HCT116 (cell line): ENCODE data around the gene C22orf39. TPM values are rescaled to one million over a fixed set of nuclear protein-coding genes. Genes with fewer than 3 reads are reported as not detected.

Experiments
- ATAC-seq: fragments of 200-7000 bp; cut with Tn5 transposase; 2 replicates; pipeline ENCODE4 v1.9.1; 2020; ENCODE audit warnings: mild to moderate bottlenecking, moderate library complexity
- BruUV-seq: library from RNA; stranded (reverse); fragments of 400-500 nt; replicated peaks from 2 replicates; lab custom pipeline; 2021; lab: Mats Ljungman, UMichigan
- CTCF ChIA-PET: fragments of 300-600 bp; sonication (Branson Sonifier 250); formaldehyde crosslinking; loops from one replicate; lab custom pipeline; 2021; ENCODE audit warnings: antibody characterized with exemption; lab: Charles Lee
- POLR2A ChIA-PET: fragments of 300-600, 350-600 bp; sonication (Branson Sonifier 250); formaldehyde crosslinking; loops from one replicate; lab custom pipeline; 2021; ENCODE audit warnings: antibody characterized with exemption; lab: Charles Lee
- RAD21 ChIA-PET, 2 experiments: fragments of 300-600 bp; sonication (Branson Sonifier 250); formaldehyde crosslinking; loops; one replicate each; lab custom pipeline; 2023; ENCODE audit warnings: low total read pairs in 2 of 2; ENCODE audit not compliant: uncharacterized antibody in 2 of 2, unreplicated experiment in 2 of 2, low non-redundant PET in 1 of 2; lab: Charles Lee
- DNase-seq: peaks from one replicate; pipeline ENCODE4 v3.0.0-alpha.2; 2010; ENCODE audit warnings: low read depth, low spot score
- H2AFZ ChIP-seq: fragments of 200-600 bp; shearing (Covaris generic), sonication (generic); 2 replicates; pipeline ENCODE4 v1.6.1; 2017; ENCODE audit warnings: low read depth, mixed run types, mixed read lengths, antibody characterized with exemption, low read length; ENCODE audit not compliant: poor library complexity, severe bottlenecking
- H3K27ac ChIP-seq: 2 replicates; pipeline ENCODE4 v1.5.1; 2012; ENCODE audit warnings: low read depth, low read length
- H3K27me3 ChIP-seq: fragments of 200-600 bp; sonication (generic); 2 replicates; pipeline ENCODE4 v1.6.1; 2016; ENCODE audit warnings: mixed run types, low read length, mixed read lengths; ENCODE audit not compliant: insufficient read depth
- H3K36me3 ChIP-seq, 2 experiments: fragments of 200-500 bp in 1 of 2; fragments of 200-600 bp in 1 of 2; sonication (Bioruptor generic) in 1 of 2; sonication (generic) in 1 of 2; 2 replicates each; pipeline versions ENCODE4 v1.5.1 to v1.6.1; 2014 to 2016; ENCODE audit warnings: low read length in 2 of 2, inconsistent platforms in 1 of 2, mixed read lengths in 1 of 2, mixed run types in 1 of 2; ENCODE audit not compliant: insufficient read depth in 2 of 2, control insufficient read depth in 1 of 2
- H3K4me1 ChIP-seq, 2 experiments: fragments of 200-600 bp in 1 of 2; sonication (generic) in 1 of 2; 2 replicates each; pipeline versions ENCODE4 v1.5.1 to v1.6.1; 2012 to 2017; ENCODE audit warnings: low read length in 2 of 2, inconsistent platforms in 1 of 2, mild to moderate bottlenecking in 1 of 2, mixed read lengths in 1 of 2, mixed run types in 1 of 2, moderate library complexity in 1 of 2; ENCODE audit not compliant: insufficient read depth in 2 of 2, control insufficient read depth in 1 of 2
- H3K4me2 ChIP-seq: fragments of 200-600 bp; sonication (generic); 2 replicates; pipeline ENCODE4 v1.6.1; 2017; ENCODE audit warnings: mixed run types, low read length, mixed read lengths
- H3K4me3 ChIP-seq, 2 experiments: fragments of 200-600 bp in 1 of 2; sonication (generic) in 1 of 2; replicated peaks in 1 of 2; 2 replicates each; pipeline ENCODE4 v1.5.1; 2011 to 2016; ENCODE audit warnings: low read length in 2 of 2, control low read depth in 1 of 2, low read depth in 1 of 2, mild to moderate bottlenecking in 1 of 2, mixed read lengths in 1 of 2, mixed run types in 1 of 2
- H3K79me2 ChIP-seq: fragments of 200-600 bp; sonication (generic); 2 replicates; pipeline ENCODE4 v1.6.1; 2017; ENCODE audit warnings: mild to moderate bottlenecking, mixed run types, low read length, moderate library complexity, mixed read lengths; ENCODE audit not compliant: insufficient read depth
- H3K9ac ChIP-seq: fragments of 200-600 bp; sonication (generic); 2 replicates; pipeline ENCODE4 v1.6.1; 2016; ENCODE audit warnings: low read length, mixed read lengths
- H3K9me2 ChIP-seq: fragments of 200-600 bp; sonication (generic), shearing (Covaris generic); 2 replicates; pipeline ENCODE4 v1.6.1; 2017; ENCODE audit warnings: mixed run types, mild to moderate bottlenecking, moderate library complexity; ENCODE audit not compliant: insufficient read depth
- H3K9me3 ChIP-seq, 2 experiments: fragments of 200-500 bp in 1 of 2; fragments of 200-600 bp in 1 of 2; sonication (Bioruptor generic) in 1 of 2; sonication (generic) in 1 of 2; 2 replicates each; pipeline ENCODE4 v1.6.1; 2014 to 2017; ENCODE audit warnings: low read length in 2 of 2, mixed read lengths in 2 of 2, inconsistent platforms in 1 of 2, low read depth in 1 of 2, mild to moderate bottlenecking in 1 of 2, mixed run types in 1 of 2, moderate library complexity in 1 of 2; ENCODE audit not compliant: control insufficient read depth in 1 of 2, insufficient read depth in 1 of 2
- H4K20me1 ChIP-seq: fragments of 200-600 bp; sonication (generic), shearing (Covaris generic); 2 replicates; pipeline ENCODE4 v1.6.1; 2017; ENCODE audit warnings: mixed run types, mild to moderate bottlenecking, moderate library complexity; ENCODE audit not compliant: insufficient read depth
- CBX3 ChIP-seq: IDR thresholded peaks from 2 replicates; pipeline ENCODE4 v1.6.1; 2012; ENCODE audit warnings: low read depth
- CEBPB ChIP-seq: IDR thresholded peaks from 2 replicates; pipeline ENCODE4 v1.6.1; 2012; ENCODE audit warnings: low read depth
- EGR1 ChIP-seq: IDR thresholded peaks from 2 replicates; pipeline ENCODE4 v1.6.1; 2012; ENCODE audit warnings: low read depth
- ELF1 ChIP-seq: IDR thresholded peaks from 2 replicates; pipeline ENCODE4 v1.6.1; 2012; ENCODE audit warnings: low read depth, borderline replicate concordance
- EZH2 ChIP-seq: fragments of 200-600 bp; sonication (generic); IDR thresholded peaks from 2 replicates; pipeline ENCODE4 v1.6.1; 2017; ENCODE audit warnings: antibody characterized with exemption, mixed run types
- EZH2phosphoT487 ChIP-seq: fragments of 200-600 bp; IDR thresholded peaks from 2 replicates; pipeline ENCODE4 v1.6.1; 2018; ENCODE audit warnings: antibody characterized with exemption, borderline replicate concordance
- FOSL1 ChIP-seq: IDR thresholded peaks from 2 replicates; pipeline ENCODE4 v1.6.1; 2012; ENCODE audit warnings: low read depth
- JUND ChIP-seq: IDR thresholded peaks from 2 replicates; pipeline ENCODE4 v1.6.1; 2012
- MAX ChIP-seq: IDR thresholded peaks from 2 replicates; pipeline ENCODE4 v1.6.1; 2012
- POLR2A ChIP-seq: IDR thresholded peaks from 2 replicates; pipeline ENCODE4 v1.7.0; 2011; ENCODE audit warnings: borderline replicate concordance; ENCODE audit not compliant: insufficient read depth, insufficient read length; ENCODE audit errors: extremely low read depth
- POLR2AphosphoS5 ChIP-seq: IDR thresholded peaks from 2 replicates; pipeline ENCODE4 v1.6.1; 2011; ENCODE audit warnings: mild to moderate bottlenecking, low read depth, low read length, moderate library complexity
- SIN3A ChIP-seq: IDR thresholded peaks from 2 replicates; pipeline ENCODE4 v1.6.1; 2012; ENCODE audit warnings: low read depth
- TCF7L2 ChIP-seq: IDR thresholded peaks from 2 replicates; pipeline ENCODE4 v1.7.0; 2011; ENCODE audit warnings: borderline replicate concordance, inconsistent platforms; ENCODE audit not compliant: insufficient read depth, insufficient read length; ENCODE audit errors: extremely low read depth
- ZBTB33 ChIP-seq: IDR thresholded peaks from 2 replicates; pipeline ENCODE4 v1.6.1; 2011; ENCODE audit warnings: mild to moderate bottlenecking, low read length, moderate library complexity; ENCODE audit not compliant: insufficient replicate concordance; ENCODE audit errors: extremely low read depth
- ZFX ChIP-seq: fragments of 450-650 bp; IDR thresholded peaks from 2 replicates; pipeline ENCODE4 v1.6.1; 2017
- ZNF274 ChIP-seq: fragments of 200-500 bp; sonication (Bioruptor generic); IDR thresholded peaks from 2 replicates; pipeline ENCODE4 v1.6.1; 2014; ENCODE audit warnings: mild to moderate bottlenecking, low read depth, low read length, inconsistent platforms
- intact Hi-C: fragments of 100-400 bp; cut with micrococcal nuclease; formaldehyde crosslinking; loops from 2 replicates; pipeline ENCODE4 v1.10.0; 2022
- total RNA-seq: library from RNA; stranded (reverse); gene quantifications from one replicate; pipeline ENCODE4 v1.2.1, GENCODE V29; 2021; ENCODE audit not compliant: unreplicated experiment

The C22orf39 gene
- total RNA-seq, 1 experiment from 2014 or later: 17.7 TPM

DNA sequence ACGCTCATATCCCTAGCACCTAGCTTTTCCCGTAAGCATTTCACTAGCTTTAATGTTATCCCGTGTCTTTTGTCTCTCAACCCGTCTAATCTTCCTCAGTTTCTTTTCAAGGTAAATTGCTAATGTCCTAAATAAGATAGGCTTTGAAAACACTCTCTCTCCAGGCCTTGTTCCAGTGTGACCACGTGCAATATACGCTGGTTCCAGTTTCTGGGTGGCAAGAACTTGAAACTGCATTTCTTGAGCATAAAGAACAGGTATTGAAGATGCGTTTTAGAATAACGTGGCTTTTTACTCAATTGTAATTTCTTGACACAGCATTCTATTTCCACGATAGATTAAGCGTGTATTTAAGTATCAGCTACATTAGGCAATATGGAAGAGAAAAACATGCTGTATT, 33.3 kb upstream of the C22orf39 start:
- peak overlapping the region; percentile 93 for H3K9ac ChIP-seq
- BruUV-seq: no TSS peak
- peaks cover 14 to 40% of the 10 kb centered on the region in 2 experiments for H3K36me3 ChIP-seq
- H4K20me1 ChIP-seq: peaks cover 5% of the 10 kb centered on the region; the same call in 1 of the 2 replicates
- H3K4me1 ChIP-seq: peaks cover 14 to 23% of the 10 kb centered on the region in 2 experiments; a peak in 3 of 4 replicates
- H3K79me2 ChIP-seq: peaks cover 77% of the 10 kb centered on the region
- H3K4me3 ChIP-seq: peak overlapping the region; percentile 80 to 91
- POLR2A ChIA-PET: interaction anchor here (1.6 kb wide), 1 partner anchor 74 kb away, joined by 3 read pairs; no protein-coding TSS in a partner anchor
- RAD21 ChIA-PET: no interaction called here
- CTCF ChIA-PET: interaction anchor here (2.6 kb wide), 1 partner anchor 9 kb away, joined by 8 read pairs; no protein-coding TSS in a partner anchor
- H3K4me2 ChIP-seq: peak overlapping the region; percentile 81
- no peak for DNase-seq
- H3K27ac ChIP-seq: no peak overlapping the region
- H2AFZ ChIP-seq: no peak overlapping the region
- H3K9me2 ChIP-seq: no peaks in the 10 kb centered on the region
- ATAC-seq: no peak
- TF ChIP-seq SIN3A (no peak), JUND (no peak), ELF1 (no peak), FOSL1 (no peak), TCF7L2 (no peak), CEBPB (no peak), MAX (no peak), ZNF274 (no peak), POLR2AphosphoS5 (no peak)
- TF ChIP-seq, all 23 proteins: peak for 0
- intact Hi-C loops: no loop called here
- Histone ChIP-seq H3K9me3 (no peaks in the 10 kb centered on the region), H3K27me3 (no peaks in the 10 kb centered on the region)

DNA sequence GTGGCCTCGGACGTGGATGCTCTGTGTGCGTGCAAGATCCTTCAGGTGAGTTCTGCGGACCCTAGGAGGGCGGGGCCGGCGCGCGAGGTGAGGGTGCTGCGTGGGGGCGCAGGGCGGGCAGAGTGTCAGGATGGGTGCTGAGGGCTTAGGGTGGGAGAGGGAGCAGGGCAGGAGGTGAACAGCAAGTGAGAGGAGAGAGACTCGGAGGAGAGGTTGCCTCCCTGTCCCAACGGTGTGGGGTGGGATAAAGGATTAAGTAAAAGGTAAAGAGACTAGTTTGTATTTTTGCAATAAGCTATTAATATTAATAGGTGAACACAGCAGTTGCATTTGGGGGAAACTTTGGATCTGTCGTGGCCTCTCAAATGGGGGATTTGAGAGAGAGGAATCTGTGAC, 32.7 kb upstream of the C22orf39 start:
- Histone ChIP-seq H3K79me2 (peaks cover 77% of the 10 kb centered on the region), H3K27ac (peak overlapping the region; percentile 53), H3K4me1 (peaks cover 14 to 23% of the 10 kb centered on the region in 2 experiments; a peak in 3 of 4 replicates), H3K9me3 (no peaks in the 10 kb centered on the region), H3K9me2 (no peaks in the 10 kb centered on the region), H3K9ac (peak overlapping the region; percentile 93), H4K20me1 (peaks cover 5% of the 10 kb centered on the region; the same call in 1 of the 2 replicates), H2AFZ (no peak overlapping the region), H3K27me3 (no peaks in the 10 kb centered on the region), H3K36me3 (peaks cover 17 to 40% of the 10 kb centered on the region in 2 experiments), H3K4me2 (peak overlapping the region; percentile 81), H3K4me3 (peak overlapping the region; percentile 80 to 91)
- CTCF ChIA-PET: interaction anchor here (1.0 to 2.6 kb wide), 5 partner anchors 10 to 301 kb away, joined by 4 to 11 read pairs (median 5); partner anchors contain the start of gene SLC25A1
- POLR2A ChIA-PET: interaction anchor here (0.9 to 1.6 kb wide), 5 partner anchors 9 to 150 kb away, joined by 3 to 6 read pairs (median 3); no protein-coding TSS in a partner anchor
- intact Hi-C loops: no loop called here
- ATAC-seq: peak; percentile 15
- BruUV-seq: no TSS peak
- DNase-seq: no peak
- RAD21 ChIA-PET: interaction anchor here (0.7 to 0.9 kb wide), 3 partner anchors 150 to 336 kb away, joined by 3 read pairs; partner anchors contain the start of gene ESS2 (in 1 of the 2)
- TF ChIP-seq ZFX (no peak), EZH2phosphoT487 (no peak), ZBTB33 (no peak), POLR2AphosphoS5 (no peak), POLR2A (no peak), EGR1 (no peak), SIN3A (no peak), ZNF274 (no peak), EZH2 (no peak), JUND (no peak), CBX3 (no peak), TCF7L2 (no peak)
